HCT116 (cell line): Measurements from ENCODE around the gene CACNB2. TPM values are rescaled to one million over a fixed set of nuclear protein-coding genes. Genes with fewer than 3 reads are reported as not detected.

Experiments
- ATAC-seq: fragments of 200-7000 bp; cut with Tn5 transposase; 2 replicates; pipeline ENCODE4 v1.9.1; 2020; ENCODE audit warnings: mild to moderate bottlenecking, moderate library complexity
- BruUV-seq: library from RNA; stranded (reverse); fragments of 400-500 nt; replicated peaks from 2 replicates; lab custom pipeline; 2021; lab: Mats Ljungman, UMichigan
- CTCF ChIA-PET: fragments of 300-600 bp; sonication (Branson Sonifier 250); formaldehyde crosslinking; loops from one replicate; lab custom pipeline; 2021; ENCODE audit warnings: antibody characterized with exemption; lab: Charles Lee
- POLR2A ChIA-PET: fragments of 300-600, 350-600 bp; sonication (Branson Sonifier 250); formaldehyde crosslinking; loops from one replicate; lab custom pipeline; 2021; ENCODE audit warnings: antibody characterized with exemption; lab: Charles Lee
- RAD21 ChIA-PET, 2 experiments: fragments of 300-600 bp; sonication (Branson Sonifier 250); formaldehyde crosslinking; loops; one replicate each; lab custom pipeline; 2023; ENCODE audit warnings: low total read pairs in 2 of 2; ENCODE audit not compliant: uncharacterized antibody in 2 of 2, unreplicated experiment in 2 of 2, low non-redundant PET in 1 of 2; lab: Charles Lee
- DNase-seq: peaks from one replicate; pipeline ENCODE4 v3.0.0-alpha.2; 2010; ENCODE audit warnings: low read depth, low spot score
- H2AFZ ChIP-seq: fragments of 200-600 bp; shearing (Covaris generic), sonication (generic); 2 replicates; pipeline ENCODE4 v1.6.1; 2017; ENCODE audit warnings: low read depth, mixed run types, mixed read lengths, antibody characterized with exemption, low read length; ENCODE audit not compliant: poor library complexity, severe bottlenecking
- H3K27ac ChIP-seq: 2 replicates; pipeline ENCODE4 v1.5.1; 2012; ENCODE audit warnings: low read depth, low read length
- H3K27me3 ChIP-seq: fragments of 200-600 bp; sonication (generic); 2 replicates; pipeline ENCODE4 v1.6.1; 2016; ENCODE audit warnings: mixed run types, low read length, mixed read lengths; ENCODE audit not compliant: insufficient read depth
- H3K36me3 ChIP-seq, 2 experiments: fragments of 200-500 bp in 1 of 2; fragments of 200-600 bp in 1 of 2; sonication (Bioruptor generic) in 1 of 2; sonication (generic) in 1 of 2; 2 replicates each; pipeline versions ENCODE4 v1.5.1 to v1.6.1; 2014 to 2016; ENCODE audit warnings: low read length in 2 of 2, inconsistent platforms in 1 of 2, mixed read lengths in 1 of 2, mixed run types in 1 of 2; ENCODE audit not compliant: insufficient read depth in 2 of 2, control insufficient read depth in 1 of 2
- H3K4me1 ChIP-seq, 2 experiments: fragments of 200-600 bp in 1 of 2; sonication (generic) in 1 of 2; 2 replicates each; pipeline versions ENCODE4 v1.5.1 to v1.6.1; 2012 to 2017; ENCODE audit warnings: low read length in 2 of 2, inconsistent platforms in 1 of 2, mild to moderate bottlenecking in 1 of 2, mixed read lengths in 1 of 2, mixed run types in 1 of 2, moderate library complexity in 1 of 2; ENCODE audit not compliant: insufficient read depth in 2 of 2, control insufficient read depth in 1 of 2
- H3K4me2 ChIP-seq: fragments of 200-600 bp; sonication (generic); 2 replicates; pipeline ENCODE4 v1.6.1; 2017; ENCODE audit warnings: mixed run types, low read length, mixed read lengths
- H3K4me3 ChIP-seq, 2 experiments: fragments of 200-600 bp in 1 of 2; sonication (generic) in 1 of 2; replicated peaks in 1 of 2; 2 replicates each; pipeline ENCODE4 v1.5.1; 2011 to 2016; ENCODE audit warnings: low read length in 2 of 2, control low read depth in 1 of 2, low read depth in 1 of 2, mild to moderate bottlenecking in 1 of 2, mixed read lengths in 1 of 2, mixed run types in 1 of 2
- H3K79me2 ChIP-seq: fragments of 200-600 bp; sonication (generic); 2 replicates; pipeline ENCODE4 v1.6.1; 2017; ENCODE audit warnings: mild to moderate bottlenecking, mixed run types, low read length, moderate library complexity, mixed read lengths; ENCODE audit not compliant: insufficient read depth
- H3K9ac ChIP-seq: fragments of 200-600 bp; sonication (generic); 2 replicates; pipeline ENCODE4 v1.6.1; 2016; ENCODE audit warnings: low read length, mixed read lengths
- H3K9me2 ChIP-seq: fragments of 200-600 bp; sonication (generic), shearing (Covaris generic); 2 replicates; pipeline ENCODE4 v1.6.1; 2017; ENCODE audit warnings: mixed run types, mild to moderate bottlenecking, moderate library complexity; ENCODE audit not compliant: insufficient read depth
- H3K9me3 ChIP-seq, 2 experiments: fragments of 200-500 bp in 1 of 2; fragments of 200-600 bp in 1 of 2; sonication (Bioruptor generic) in 1 of 2; sonication (generic) in 1 of 2; 2 replicates each; pipeline ENCODE4 v1.6.1; 2014 to 2017; ENCODE audit warnings: low read length in 2 of 2, mixed read lengths in 2 of 2, inconsistent platforms in 1 of 2, low read depth in 1 of 2, mild to moderate bottlenecking in 1 of 2, mixed run types in 1 of 2, moderate library complexity in 1 of 2; ENCODE audit not compliant: control insufficient read depth in 1 of 2, insufficient read depth in 1 of 2
- H4K20me1 ChIP-seq: fragments of 200-600 bp; sonication (generic), shearing (Covaris generic); 2 replicates; pipeline ENCODE4 v1.6.1; 2017; ENCODE audit warnings: mixed run types, mild to moderate bottlenecking, moderate library complexity; ENCODE audit not compliant: insufficient read depth
- CBX3 ChIP-seq: IDR thresholded peaks from 2 replicates; pipeline ENCODE4 v1.6.1; 2012; ENCODE audit warnings: low read depth
- EGR1 ChIP-seq: IDR thresholded peaks from 2 replicates; pipeline ENCODE4 v1.6.1; 2012; ENCODE audit warnings: low read depth
- EZH2phosphoT487 ChIP-seq: fragments of 200-600 bp; IDR thresholded peaks from 2 replicates; pipeline ENCODE4 v1.6.1; 2018; ENCODE audit warnings: antibody characterized with exemption, borderline replicate concordance
- FOSL1 ChIP-seq: IDR thresholded peaks from 2 replicates; pipeline ENCODE4 v1.6.1; 2012; ENCODE audit warnings: low read depth
- POLR2A ChIP-seq: IDR thresholded peaks from 2 replicates; pipeline ENCODE4 v1.7.0; 2011; ENCODE audit warnings: borderline replicate concordance; ENCODE audit not compliant: insufficient read depth, insufficient read length; ENCODE audit errors: extremely low read depth
- POLR2AphosphoS5 ChIP-seq: IDR thresholded peaks from 2 replicates; pipeline ENCODE4 v1.6.1; 2011; ENCODE audit warnings: mild to moderate bottlenecking, low read depth, low read length, moderate library complexity
- SP1 ChIP-seq: IDR thresholded peaks from 2 replicates; pipeline ENCODE4 v1.6.1; 2012; ENCODE audit warnings: low read depth
- TCF7L2 ChIP-seq: IDR thresholded peaks from 2 replicates; pipeline ENCODE4 v1.7.0; 2011; ENCODE audit warnings: borderline replicate concordance, inconsistent platforms; ENCODE audit not compliant: insufficient read depth, insufficient read length; ENCODE audit errors: extremely low read depth
- YY1 ChIP-seq: IDR thresholded peaks from 2 replicates; pipeline ENCODE4 v1.6.1; 2011; ENCODE audit warnings: low read length, low read depth, moderate library complexity, mild to moderate bottlenecking; ENCODE audit not compliant: insufficient replicate concordance; ENCODE audit errors: extremely low read depth
- intact Hi-C: fragments of 100-400 bp; cut with micrococcal nuclease; formaldehyde crosslinking; loops from 2 replicates; pipeline ENCODE4 v1.10.0; 2022
- total RNA-seq: library from RNA; stranded (reverse); gene quantifications from one replicate; pipeline ENCODE4 v1.2.1, GENCODE V29; 2021; ENCODE audit not compliant: unreplicated experiment
- TF ChIP-seq, protein P1 (sequence below): IDR thresholded peaks from 2 replicates; pipeline ENCODE4 v1.6.1; 2011; ENCODE audit warnings: mild to moderate bottlenecking, low read length, moderate library complexity; ENCODE audit not compliant: insufficient replicate concordance; ENCODE audit errors: extremely low read depth

Gene CACNB2
- total RNA-seq, 1 experiment from 2014 or later: 0.71 TPM

DNA sequence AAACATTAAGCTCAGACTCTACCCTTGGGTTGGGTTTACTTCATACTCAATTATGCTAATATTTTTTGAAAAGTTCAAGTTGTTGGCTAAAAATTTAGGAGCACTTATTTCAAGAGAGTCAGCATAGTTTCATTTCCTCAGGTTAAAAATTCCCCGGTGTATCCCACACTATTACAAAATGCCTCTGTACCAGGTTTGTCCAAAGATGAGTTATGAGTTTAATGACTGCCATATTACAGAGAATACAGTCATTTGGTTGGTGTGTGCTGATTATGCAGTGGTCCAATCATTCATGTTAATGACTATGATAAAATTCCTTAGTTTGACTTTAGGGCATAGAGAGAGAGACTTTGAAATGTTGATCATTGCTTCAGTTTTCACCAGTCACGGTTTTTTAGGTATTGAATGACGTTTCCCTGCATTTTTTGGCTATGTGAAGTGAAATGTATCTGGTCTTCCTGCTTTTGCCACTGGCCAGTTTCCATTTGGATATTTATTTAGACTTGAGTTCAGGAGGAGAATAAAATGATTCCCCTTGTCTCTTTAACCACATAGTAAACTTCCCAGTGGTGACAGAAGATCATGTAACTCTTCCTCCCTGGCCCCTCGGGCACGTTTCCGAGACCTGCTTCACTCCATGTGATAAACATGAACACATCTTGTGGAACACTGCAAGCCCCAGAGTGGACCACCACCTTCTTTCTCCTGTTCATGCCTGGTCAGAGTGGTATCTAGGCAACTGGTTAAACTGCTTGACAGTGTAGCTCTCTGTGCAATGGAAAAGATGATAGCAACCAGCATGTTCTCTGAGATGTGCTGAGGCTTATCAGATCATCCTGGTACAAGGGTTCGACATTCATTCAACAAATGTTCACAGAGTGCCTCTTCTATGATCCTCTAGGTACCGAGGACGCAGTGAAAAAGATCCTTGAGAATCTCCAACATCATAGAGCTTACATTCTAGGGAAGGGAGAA lies 153.6 kb downstream of the CACNB2 start:
- Histone ChIP-seq H2AFZ (no peak overlapping the region), H3K4me3 (no peak overlapping the region), H4K20me1 (no peaks in the 10 kb centered on the region), H3K9me2 (no peaks in the 10 kb centered on the region), H3K27me3 (no peaks in the 10 kb centered on the region), H3K27ac (no peak overlapping the region), H3K4me1 (no peaks in the 10 kb centered on the region), H3K9ac (no peak overlapping the region), H3K79me2 (no peaks in the 10 kb centered on the region), H3K36me3 (no peaks in the 10 kb centered on the region), H3K4me2 (no peak overlapping the region), H3K9me3 (no peaks in the 10 kb centered on the region)
- RAD21 ChIA-PET: no interaction called here
- no TSS peak for BruUV-seq
- no peak for DNase-seq
- intact Hi-C loops: no loop called here
- TF ChIP-seq, protein P1, sequence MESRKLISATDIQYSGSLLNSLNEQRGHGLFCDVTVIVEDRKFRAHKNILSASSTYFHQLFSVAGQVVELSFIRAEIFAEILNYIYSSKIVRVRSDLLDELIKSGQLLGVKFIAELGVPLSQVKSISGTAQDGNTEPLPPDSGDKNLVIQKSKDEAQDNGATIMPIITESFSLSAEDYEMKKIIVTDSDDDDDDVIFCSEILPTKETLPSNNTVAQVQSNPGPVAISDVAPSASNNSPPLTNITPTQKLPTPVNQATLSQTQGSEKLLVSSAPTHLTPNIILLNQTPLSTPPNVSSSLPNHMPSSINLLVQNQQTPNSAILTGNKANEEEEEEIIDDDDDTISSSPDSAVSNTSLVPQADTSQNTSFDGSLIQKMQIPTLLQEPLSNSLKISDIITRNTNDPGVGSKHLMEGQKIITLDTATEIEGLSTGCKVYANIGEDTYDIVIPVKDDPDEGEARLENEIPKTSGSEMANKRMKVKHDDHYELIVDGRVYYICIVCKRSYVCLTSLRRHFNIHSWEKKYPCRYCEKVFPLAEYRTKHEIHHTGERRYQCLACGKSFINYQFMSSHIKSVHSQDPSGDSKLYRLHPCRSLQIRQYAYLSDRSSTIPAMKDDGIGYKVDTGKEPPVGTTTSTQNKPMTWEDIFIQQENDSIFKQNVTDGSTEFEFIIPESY: no peak
- TF ChIP-seq FOSL1 (no peak), EZH2phosphoT487 (no peak), TCF7L2 (no peak), CBX3 (no peak), POLR2AphosphoS5 (no peak), EGR1 (no peak), POLR2A (no peak), YY1 (no peak), SP1 (no peak)
- CTCF ChIA-PET: no interaction called here
- POLR2A ChIA-PET: no interaction called here
- ATAC-seq: no peak
